Neuronal stem cell (in vitro differentiated cells): Measurements from ENCODE around the gene PCDH17.

ENCODE experiments used
- DNase-seq: peaks from one replicate; pipeline ENCODE4 v3.0.0-alpha.2; 2013; ENCODE audit warnings: low spot score
- H2AFZ ChIP-seq: one replicate; pipeline ENCODE4 v1.6.1; 2013; ENCODE audit warnings: mild to moderate bottlenecking, low read length, inconsistent platforms
- H2AK5ac ChIP-seq: 2 replicates; pipeline ENCODE4 v1.6.1; 2013; ENCODE audit warnings: low read depth, mild to moderate bottlenecking, inconsistent platforms, low read length, moderate library complexity, mixed read lengths
- H2BK120ac ChIP-seq: 2 replicates; pipeline ENCODE4 v1.6.1; 2013; ENCODE audit warnings: low read depth, mild to moderate bottlenecking, inconsistent platforms, low read length, moderate library complexity, mixed read lengths
- H2BK12ac ChIP-seq: one replicate; pipeline ENCODE4 v1.6.1; 2013; ENCODE audit warnings: low read length, inconsistent platforms
- H2BK15ac ChIP-seq: 2 replicates; pipeline ENCODE4 v1.6.1; 2013; ENCODE audit warnings: mild to moderate bottlenecking, low read length, inconsistent platforms, mixed read lengths
- H2BK5ac ChIP-seq: one replicate; pipeline ENCODE4 v1.6.1; 2013; ENCODE audit warnings: inconsistent platforms, mild to moderate bottlenecking, low read length, moderate library complexity
- H3K14ac ChIP-seq: one replicate; pipeline ENCODE4 v1.6.1; 2013; ENCODE audit warnings: low read length, inconsistent platforms
- H3K18ac ChIP-seq: 2 replicates; pipeline ENCODE4 v1.6.1; 2013; ENCODE audit warnings: low read length, inconsistent platforms
- H3K23ac ChIP-seq: 2 replicates; pipeline ENCODE4 v1.6.1; 2013; ENCODE audit warnings: low read depth, mild to moderate bottlenecking, mixed read lengths, low read length, inconsistent platforms; ENCODE audit not compliant: poor library complexity
- H3K27ac ChIP-seq: replicated peaks from 3 replicates; pipeline ENCODE4 v1.5.1; 2013; ENCODE audit warnings: low read length, inconsistent platforms
- H3K27me3 ChIP-seq, 3 experiments: 2 replicates each; pipeline ENCODE4 v1.6.1; 2013; ENCODE audit warnings: low read length in 3 of 3, mild to moderate bottlenecking in 2 of 3, inconsistent platforms in 1 of 3, low read depth in 1 of 3, mixed read lengths in 1 of 3, moderate library complexity in 1 of 3; ENCODE audit not compliant: control insufficient read depth in 3 of 3, insufficient read depth in 3 of 3
- H3K36me3 ChIP-seq, 2 donors: replicated peaks in 1 of 2; 2 replicates each; pipeline ENCODE4 v1.6.1; 2013; ENCODE audit warnings: low read length in 2 of 2; ENCODE audit not compliant: control insufficient read depth in 2 of 2, insufficient read depth in 2 of 2
- H3K4ac ChIP-seq: 2 replicates; pipeline ENCODE4 v1.6.1; 2013; ENCODE audit warnings: inconsistent platforms, mild to moderate bottlenecking, low read length, moderate library complexity
- H3K4me1 ChIP-seq, 2 donors: 1 replicate in 1 of 2; 2 replicates in 1 of 2; pipeline ENCODE4 v1.6.1; 2013; ENCODE audit warnings: low read length in 2 of 2, low read depth in 1 of 2; ENCODE audit not compliant: control insufficient read depth in 2 of 2, insufficient read depth in 1 of 2
- H3K4me2 ChIP-seq: one replicate; pipeline ENCODE4 v1.6.1; 2013; ENCODE audit warnings: mild to moderate bottlenecking, low read length, inconsistent platforms; ENCODE audit not compliant: insufficient read depth, poor library complexity, severe bottlenecking
- H3K4me3 ChIP-seq, 2 donors: 2 replicates each; pipeline ENCODE4 v1.5.1; 2013; ENCODE audit warnings: low read length in 2 of 2, mild to moderate bottlenecking in 2 of 2, inconsistent platforms in 1 of 2, moderate library complexity in 1 of 2
- H3K79me1 ChIP-seq: one replicate; pipeline ENCODE4 v1.6.1; 2013; ENCODE audit warnings: low read depth, mild to moderate bottlenecking, inconsistent platforms, low read length, moderate library complexity
- H3K9ac ChIP-seq: one replicate; pipeline ENCODE4 v1.6.1; 2013; ENCODE audit warnings: mild to moderate bottlenecking, low read depth, low read length, inconsistent platforms; ENCODE audit not compliant: poor library complexity
- H3K9me3 ChIP-seq, 2 donors: replicated peaks in 1 of 2; 2 replicates each; pipeline versions ENCODE3 to v1.6.1; 2013; ENCODE audit warnings: low read length in 2 of 2, mild to moderate bottlenecking in 2 of 2, inconsistent platforms in 1 of 2, low read depth in 1 of 2, mixed read lengths in 1 of 2, moderate library complexity in 1 of 2; ENCODE audit not compliant: control insufficient read depth in 2 of 2, insufficient read depth in 1 of 2
- H4K8ac ChIP-seq: one replicate; pipeline ENCODE4 v1.6.1; 2013; ENCODE audit warnings: low read depth, mild to moderate bottlenecking, inconsistent platforms, low read length, moderate library complexity
- H4K91ac ChIP-seq: one replicate; pipeline ENCODE4 v1.6.1; 2013; ENCODE audit warnings: low read length, low read depth, mild to moderate bottlenecking, inconsistent platforms; ENCODE audit not compliant: poor library complexity
- WGBS, 2 donors: extraction: QIAGEN DNeasy Blood & Tissue Kit; methylation state at CpG; one replicate each; pipeline ENCODE4 v1.1.7; 2013; ENCODE audit warnings: missing lambda C conversion rate in 2 of 2, mixed read lengths in 1 of 2; ENCODE audit not compliant: insufficient read length in 2 of 2, insufficient replicate concordance in 1 of 2; ENCODE audit errors: extremely low coverage in 2 of 2; 5-methylcytosine and 5-hydroxymethylcytosine counted together

PCDH17 gene

DNA sequence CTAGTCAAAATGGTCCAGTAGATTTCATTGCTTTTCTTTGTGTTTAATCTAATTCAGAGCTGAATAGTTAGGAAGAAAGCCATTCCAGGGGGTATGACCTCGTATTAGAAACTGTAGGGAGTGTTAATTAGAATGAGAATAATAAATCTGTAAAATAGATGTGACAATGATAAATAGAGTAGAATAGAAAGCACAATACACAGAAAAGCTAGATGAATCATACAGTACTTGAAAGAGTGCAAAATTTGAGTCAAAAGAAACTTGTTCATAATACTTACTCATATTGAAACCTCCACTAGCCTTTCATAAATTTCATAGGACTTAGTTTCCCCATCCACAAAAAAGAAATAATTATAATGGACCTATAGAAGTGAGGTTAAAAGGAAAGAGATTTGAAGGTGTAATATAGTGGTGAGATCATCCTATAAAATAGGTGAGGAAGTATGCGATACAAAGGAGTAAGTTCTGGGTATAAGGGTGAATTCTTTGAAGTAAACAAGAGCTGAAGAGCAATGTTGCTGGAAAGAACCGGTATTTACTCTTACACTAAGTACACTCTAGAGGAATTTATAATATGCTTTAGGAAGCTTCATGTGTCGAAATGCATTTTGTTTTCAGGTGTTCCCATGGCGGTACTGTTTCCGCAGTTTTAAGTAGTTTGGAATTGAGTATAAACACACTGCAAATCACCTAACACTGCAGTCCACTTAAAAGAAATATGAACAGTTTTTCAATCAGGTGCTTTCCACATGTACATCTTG lies 21.9 kb downstream of the PCDH17 start:
- no peak overlapping the region for H2AK5ac ChIP-seq
- no peaks in the 10 kb centered on the region for H3K9me3 ChIP-seq
- H2AFZ ChIP-seq = no peak overlapping the region
- H4K91ac ChIP-seq = no peak overlapping the region
- no peak overlapping the region for H2BK15ac ChIP-seq
- H3K4ac ChIP-seq = no peak overlapping the region
- no peak overlapping the region for H2BK5ac ChIP-seq
- no peaks in the 10 kb centered on the region for H3K36me3 ChIP-seq
- no peaks in the 10 kb centered on the region for H3K27me3 ChIP-seq
- no peak overlapping the region for H3K23ac ChIP-seq
- no peak for DNase-seq
- no peaks in the 10 kb centered on the region for H3K4me1 ChIP-seq
- H3K9ac ChIP-seq = no peak overlapping the region
- H3K79me1 ChIP-seq = no peaks in the 10 kb centered on the region
- WGBS, 2 donors = 100% methylated on average over 1 of the region's 6 CpGs; no CpG with 5 or more reads in 1 of the 2 donors
- H3K18ac ChIP-seq = no peak overlapping the region
- no peak overlapping the region for H3K27ac ChIP-seq
- no peak overlapping the region for H2BK120ac ChIP-seq
- H3K4me3 ChIP-seq = no peak overlapping the region
- no peak overlapping the region for H3K14ac ChIP-seq
- no peak overlapping the region for H2BK12ac ChIP-seq
- H4K8ac ChIP-seq = no peak overlapping the region
- no peak overlapping the region for H3K4me2 ChIP-seq

DNA sequence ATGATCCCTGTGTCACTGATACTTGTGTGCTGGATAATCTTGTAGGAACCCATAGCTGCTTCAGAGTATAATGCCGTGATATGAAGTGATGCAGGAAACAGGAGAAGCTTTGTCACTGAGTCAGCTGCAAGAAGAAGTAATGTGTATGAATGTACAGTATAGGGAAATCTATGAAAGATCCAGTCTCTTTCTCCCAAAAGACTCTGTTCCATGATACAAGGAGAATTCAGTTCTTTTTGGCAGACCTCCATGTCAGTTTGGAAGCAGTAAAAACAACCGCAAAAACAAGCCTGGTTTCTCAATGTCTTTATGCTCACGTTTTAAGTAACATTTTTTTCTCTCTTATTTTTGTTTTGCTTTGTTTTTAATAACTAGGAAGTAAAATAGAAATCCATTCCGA lies 33.9 kb downstream of the PCDH17 start:
- H2BK120ac ChIP-seq = no peak overlapping the region
- H3K14ac ChIP-seq = no peak overlapping the region
- no peak overlapping the region for H3K23ac ChIP-seq
- H3K18ac ChIP-seq = no peak overlapping the region
- no peak overlapping the region for H3K9ac ChIP-seq
- no peak overlapping the region for H3K27ac ChIP-seq
- H3K27me3 ChIP-seq = no peaks in the 10 kb centered on the region
- H3K4me2 ChIP-seq = no peak overlapping the region
- no peak overlapping the region for H2AFZ ChIP-seq
- H3K9me3 ChIP-seq = no peaks in the 10 kb centered on the region
- no peak for DNase-seq
- H2BK5ac ChIP-seq = no peak overlapping the region
- H3K4ac ChIP-seq = no peak overlapping the region
- no peak overlapping the region for H4K8ac ChIP-seq
- no peaks in the 10 kb centered on the region for H3K79me1 ChIP-seq
- H2BK12ac ChIP-seq = no peak overlapping the region
- no peak overlapping the region for H3K4me3 ChIP-seq
- no peak overlapping the region for H2AK5ac ChIP-seq
- H3K4me1 ChIP-seq = peaks cover 0 to 2% of the 10 kb centered on the region in 2 donors
- peaks cover 0 to 10% of the 10 kb centered on the region in 2 donors for H3K36me3 ChIP-seq
- WGBS, 2 donors = no CpG with 5 or more reads among the region's 4 CpGs
- H2BK15ac ChIP-seq = no peak overlapping the region
- no peak overlapping the region for H4K91ac ChIP-seq

DNA sequence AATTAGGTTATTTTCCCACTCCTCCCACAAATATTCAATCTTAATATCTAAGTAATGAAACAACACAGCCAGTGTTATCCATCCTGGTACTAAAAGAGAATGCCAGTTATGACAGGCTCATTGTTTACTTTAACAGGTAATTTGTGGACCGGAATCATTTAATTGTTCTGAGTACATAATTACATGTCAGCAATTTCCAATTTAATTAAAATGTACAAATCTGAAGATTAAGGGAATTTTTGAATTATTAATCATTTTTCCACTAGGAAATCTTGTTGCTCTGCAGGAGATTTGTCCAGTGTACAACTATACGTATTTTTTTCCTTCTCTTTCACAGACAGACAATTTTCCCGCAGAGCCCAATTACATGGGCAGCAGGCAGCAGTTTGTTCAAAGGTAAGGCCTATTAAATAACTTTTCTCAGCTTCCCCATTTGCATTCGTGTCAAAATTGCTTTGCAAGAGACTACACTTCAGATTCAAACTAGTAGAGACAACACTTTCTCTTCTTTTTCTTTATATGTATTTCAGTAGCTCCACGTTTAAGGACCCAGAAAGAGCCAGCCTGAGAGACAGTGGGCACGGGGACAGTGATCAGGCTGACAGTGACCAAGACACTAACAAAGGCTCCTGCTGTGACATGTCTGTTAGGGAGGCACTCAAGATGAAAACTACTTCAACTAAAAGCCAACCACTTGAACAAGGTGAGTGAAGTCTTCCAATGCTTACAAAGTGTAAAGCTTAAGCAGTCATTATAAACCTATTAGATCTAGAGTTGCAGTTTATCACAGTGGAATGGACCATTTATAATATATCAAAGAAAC lies 34.8 kb downstream of the PCDH17 start:
- Histone ChIP-seq H3K4ac (no peak overlapping the region), H3K4me3 (no peak overlapping the region), H2BK120ac (no peak overlapping the region), H3K27ac (no peak overlapping the region), H4K91ac (no peak overlapping the region), H3K79me1 (no peaks in the 10 kb centered on the region), H2AK5ac (no peak overlapping the region), H2BK5ac (no peak overlapping the region), H3K14ac (no peak overlapping the region), H3K23ac (no peak overlapping the region), H3K4me2 (no peak overlapping the region), H2BK12ac (no peak overlapping the region), H3K4me1 (peaks cover 0 to 2% of the 10 kb centered on the region in 2 donors), H2BK15ac (no peak overlapping the region), H3K36me3 (peaks cover 0 to 10% of the 10 kb centered on the region in 2 donors), H3K9ac (no peak overlapping the region), H3K18ac (no peak overlapping the region), H3K9me3 (no peaks in the 10 kb centered on the region), H3K27me3 (no peaks in the 10 kb centered on the region), H4K8ac (no peak overlapping the region), H2AFZ (no peak overlapping the region)
- no peak for DNase-seq
- WGBS, 2 donors = no CpG with 5 or more reads among the region's 6 CpGs

DNA sequence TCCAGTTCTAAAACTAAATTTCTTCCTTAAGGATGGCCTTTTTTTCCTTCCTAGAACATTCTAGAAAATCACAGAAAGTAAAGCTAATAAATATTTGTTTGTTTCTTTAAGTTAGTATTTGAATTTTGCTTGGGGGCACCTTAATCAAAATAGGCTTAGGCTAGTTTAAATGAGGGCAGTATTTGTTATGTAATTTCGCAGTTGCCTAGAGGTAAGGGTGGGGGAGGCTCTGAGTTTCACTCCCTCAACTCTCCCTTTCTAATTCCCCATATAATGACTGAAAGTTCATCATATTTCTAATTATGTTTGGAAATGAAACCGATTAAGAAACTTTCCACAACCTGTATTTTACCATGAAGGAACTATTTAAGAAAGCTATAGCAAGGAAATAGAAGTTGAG lies 40.6 kb downstream of the PCDH17 start:
- Histone ChIP-seq H3K14ac (no peak overlapping the region), H2AK5ac (no peak overlapping the region), H3K4me3 (no peak overlapping the region), H4K91ac (no peak overlapping the region), H3K9ac (no peak overlapping the region), H3K9me3 (peaks cover 0 to 2% of the 10 kb centered on the region in 2 donors), H3K36me3 (peaks cover 3 to 41% of the 10 kb centered on the region in 2 donors), H2AFZ (no peak overlapping the region), H3K4me1 (peaks cover 0 to 5% of the 10 kb centered on the region in 2 donors), H3K23ac (no peak overlapping the region), H2BK5ac (no peak overlapping the region), H3K4me2 (no peak overlapping the region), H2BK15ac (no peak overlapping the region), H3K27me3 (no peaks in the 10 kb centered on the region), H2BK12ac (no peak overlapping the region), H3K79me1 (no peaks in the 10 kb centered on the region), H3K4ac (no peak overlapping the region), H2BK120ac (no peak overlapping the region), H3K27ac (peak overlapping the region; percentile 3), H3K18ac (no peak overlapping the region), H4K8ac (no peak overlapping the region)
- DNase-seq = no peak
- no CpG with 5 or more reads among the region's 2 CpGs for WGBS, 2 donors
